ENCODE measurements around the gene RIMBP2.

The RIMBP2 gene

DNA sequence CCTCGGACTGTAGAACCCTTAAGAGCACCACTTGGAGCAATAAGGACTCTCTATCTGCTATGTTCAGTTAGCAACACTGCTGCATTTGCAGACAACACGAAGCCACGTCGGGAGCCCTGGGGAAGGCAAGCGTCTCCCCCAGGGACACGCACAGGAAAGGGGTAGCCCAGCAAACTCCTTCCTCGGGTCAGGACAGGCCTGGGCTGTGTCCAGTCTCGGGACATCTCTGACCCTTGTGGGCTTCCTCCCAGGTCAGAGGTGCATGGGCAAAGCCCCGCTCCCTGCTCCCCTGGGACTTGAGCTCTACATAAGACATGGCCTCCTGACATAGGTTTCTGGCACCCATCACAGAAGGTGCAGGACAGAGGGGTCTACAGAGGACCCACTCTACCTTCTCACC lies 258.9 kb downstream of the RIMBP2 start:
- no peaks in the 10 kb centered on the region for H3K27me3 ChIP-seq (ENCODE audit: insufficient read depth, poor library complexity, severe bottlenecking)
- H3K27ac ChIP-seq (replicated peaks): no peak overlapping the region
- DNase-seq (ENCODE audit: low read depth in 1 of 2, low spot score in 1 of 2): no peak
- TF ChIP-seq SPI1 (IDR thresholded peaks at IDR 0.05; ENCODE audit: borderline replicate concordance, low read depth) (no peak), POLR2AphosphoS5 (IDR thresholded peaks at IDR 0.05; ENCODE audit: low read depth) (no peak), GABPA (IDR thresholded peaks at IDR 0.05; ENCODE audit: low read depth) (no peak)
- TF ChIP-seq, protein P1, sequence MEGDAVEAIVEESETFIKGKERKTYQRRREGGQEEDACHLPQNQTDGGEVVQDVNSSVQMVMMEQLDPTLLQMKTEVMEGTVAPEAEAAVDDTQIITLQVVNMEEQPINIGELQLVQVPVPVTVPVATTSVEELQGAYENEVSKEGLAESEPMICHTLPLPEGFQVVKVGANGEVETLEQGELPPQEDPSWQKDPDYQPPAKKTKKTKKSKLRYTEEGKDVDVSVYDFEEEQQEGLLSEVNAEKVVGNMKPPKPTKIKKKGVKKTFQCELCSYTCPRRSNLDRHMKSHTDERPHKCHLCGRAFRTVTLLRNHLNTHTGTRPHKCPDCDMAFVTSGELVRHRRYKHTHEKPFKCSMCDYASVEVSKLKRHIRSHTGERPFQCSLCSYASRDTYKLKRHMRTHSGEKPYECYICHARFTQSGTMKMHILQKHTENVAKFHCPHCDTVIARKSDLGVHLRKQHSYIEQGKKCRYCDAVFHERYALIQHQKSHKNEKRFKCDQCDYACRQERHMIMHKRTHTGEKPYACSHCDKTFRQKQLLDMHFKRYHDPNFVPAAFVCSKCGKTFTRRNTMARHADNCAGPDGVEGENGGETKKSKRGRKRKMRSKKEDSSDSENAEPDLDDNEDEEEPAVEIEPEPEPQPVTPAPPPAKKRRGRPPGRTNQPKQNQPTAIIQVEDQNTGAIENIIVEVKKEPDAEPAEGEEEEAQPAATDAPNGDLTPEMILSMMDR (IDR thresholded peaks at IDR 0.05; ENCODE audit: insufficient read depth, low read length): no peak
- TF ChIP-seq, protein P2, sequence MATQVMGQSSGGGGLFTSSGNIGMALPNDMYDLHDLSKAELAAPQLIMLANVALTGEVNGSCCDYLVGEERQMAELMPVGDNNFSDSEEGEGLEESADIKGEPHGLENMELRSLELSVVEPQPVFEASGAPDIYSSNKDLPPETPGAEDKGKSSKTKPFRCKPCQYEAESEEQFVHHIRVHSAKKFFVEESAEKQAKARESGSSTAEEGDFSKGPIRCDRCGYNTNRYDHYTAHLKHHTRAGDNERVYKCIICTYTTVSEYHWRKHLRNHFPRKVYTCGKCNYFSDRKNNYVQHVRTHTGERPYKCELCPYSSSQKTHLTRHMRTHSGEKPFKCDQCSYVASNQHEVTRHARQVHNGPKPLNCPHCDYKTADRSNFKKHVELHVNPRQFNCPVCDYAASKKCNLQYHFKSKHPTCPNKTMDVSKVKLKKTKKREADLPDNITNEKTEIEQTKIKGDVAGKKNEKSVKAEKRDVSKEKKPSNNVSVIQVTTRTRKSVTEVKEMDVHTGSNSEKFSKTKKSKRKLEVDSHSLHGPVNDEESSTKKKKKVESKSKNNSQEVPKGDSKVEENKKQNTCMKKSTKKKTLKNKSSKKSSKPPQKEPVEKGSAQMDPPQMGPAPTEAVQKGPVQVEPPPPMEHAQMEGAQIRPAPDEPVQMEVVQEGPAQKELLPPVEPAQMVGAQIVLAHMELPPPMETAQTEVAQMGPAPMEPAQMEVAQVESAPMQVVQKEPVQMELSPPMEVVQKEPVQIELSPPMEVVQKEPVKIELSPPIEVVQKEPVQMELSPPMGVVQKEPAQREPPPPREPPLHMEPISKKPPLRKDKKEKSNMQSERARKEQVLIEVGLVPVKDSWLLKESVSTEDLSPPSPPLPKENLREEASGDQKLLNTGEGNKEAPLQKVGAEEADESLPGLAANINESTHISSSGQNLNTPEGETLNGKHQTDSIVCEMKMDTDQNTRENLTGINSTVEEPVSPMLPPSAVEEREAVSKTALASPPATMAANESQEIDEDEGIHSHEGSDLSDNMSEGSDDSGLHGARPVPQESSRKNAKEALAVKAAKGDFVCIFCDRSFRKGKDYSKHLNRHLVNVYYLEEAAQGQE (IDR thresholded peaks at IDR 0.05; ENCODE audit: insufficient replicate concordance, low read depth): no peak
- no peak overlapping the region for H3K4me3 ChIP-seq (replicated peaks; ENCODE audit: insufficient read depth, low read length)

DNA sequence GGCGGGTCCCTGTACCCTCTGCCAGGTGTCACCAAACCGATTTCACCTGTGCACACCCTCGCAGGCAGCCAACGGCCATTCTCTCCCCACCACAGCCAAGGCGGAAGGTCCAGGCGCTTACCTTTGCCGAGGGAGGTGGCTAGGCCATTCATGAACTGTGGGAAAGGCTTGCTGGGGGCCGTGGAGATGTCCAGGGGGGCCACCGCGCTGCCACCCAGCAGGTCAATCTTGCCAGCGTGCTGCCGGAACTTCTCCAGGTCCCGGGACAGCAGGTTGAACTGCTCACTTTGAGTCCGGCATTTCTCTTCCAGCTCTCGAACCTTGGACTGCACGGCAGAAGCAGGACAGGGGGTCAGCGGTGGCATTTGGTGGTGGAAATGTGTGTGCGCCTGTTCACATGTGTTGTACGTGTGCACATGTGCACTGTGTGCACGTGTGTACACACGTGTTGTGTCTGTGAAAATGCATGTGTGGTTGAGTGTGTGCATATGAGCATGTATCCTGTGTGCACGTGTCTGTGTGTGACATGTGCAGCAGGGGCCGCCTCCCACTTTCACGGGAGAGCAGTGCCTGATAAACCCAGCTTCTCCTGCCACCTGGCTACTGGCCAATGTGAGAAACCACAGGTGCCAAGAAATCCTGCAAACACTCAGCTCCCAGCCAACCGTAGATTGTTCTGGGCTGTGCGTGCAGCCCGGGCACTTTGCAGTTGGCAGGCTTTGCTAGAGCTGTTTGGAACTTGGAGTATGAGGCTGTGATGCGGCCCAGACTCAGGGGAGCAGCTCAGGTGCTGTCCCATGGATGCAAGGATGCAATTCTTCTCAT lies 259.5 kb downstream of the RIMBP2 start:
- no peak for TF ChIP-seq SPI1 (IDR thresholded peaks at IDR 0.05; ENCODE audit: borderline replicate concordance, low read depth)
- TF ChIP-seq, protein P2 (IDR thresholded peaks at IDR 0.05; ENCODE audit: insufficient replicate concordance, low read depth): no peak
- no peak for TF ChIP-seq GABPA (IDR thresholded peaks at IDR 0.05; ENCODE audit: low read depth)
- TF ChIP-seq, protein P1 (IDR thresholded peaks at IDR 0.05; ENCODE audit: insufficient read depth, low read length): no peak
- H3K27ac ChIP-seq (replicated peaks): no peak overlapping the region
- no peak overlapping the region for H3K4me3 ChIP-seq (replicated peaks; ENCODE audit: insufficient read depth, low read length)
- H3K27me3 ChIP-seq (ENCODE audit: insufficient read depth, poor library complexity, severe bottlenecking): no peaks in the 10 kb centered on the region
- no peak for DNase-seq (ENCODE audit: low read depth in 1 of 2, low spot score in 1 of 2)

GRCh38 chr12:130455161-130455560 lies 260.9 kb downstream of the RIMBP2 start:
- no peak overlapping the region for H3K4me3 ChIP-seq (replicated peaks; ENCODE audit: insufficient read depth, low read length)
- H3K27ac ChIP-seq (replicated peaks): no peak overlapping the region
- TF ChIP-seq, protein P1 (IDR thresholded peaks at IDR 0.05; ENCODE audit: insufficient read depth, low read length): no peak
- TF ChIP-seq SPI1 (IDR thresholded peaks at IDR 0.05; ENCODE audit: borderline replicate concordance, low read depth) (no peak), GABPA (IDR thresholded peaks at IDR 0.05; ENCODE audit: low read depth) (no peak), POLR2AphosphoS5 (IDR thresholded peaks at IDR 0.05; ENCODE audit: low read depth) (no peak)
- TF ChIP-seq, protein P2 (IDR thresholded peaks at IDR 0.05; ENCODE audit: insufficient replicate concordance, low read depth): no peak
- H3K27me3 ChIP-seq (ENCODE audit: insufficient read depth, poor library complexity, severe bottlenecking): no peaks in the 10 kb centered on the region
- DNase-seq (ENCODE audit: low read depth in 1 of 2, low spot score in 1 of 2): no peak

Measured in HL-60 (cell line).